ENCODE data around the gene DLG2.

GRCh38 chr11:85171648-85172257 is 455.4 kb downstream of the DLG2 start:
- no peak for TF ChIP-seq CTCF (IDR thresholded peaks at IDR 0.05; ENCODE audit: low read depth, low read length, poor library complexity, severe bottlenecking)
- TF ChIP-seq EZH2phosphoT487 (IDR thresholded peaks at IDR 0.05; ENCODE audit: borderline replicate concordance, low read length): no peak

Data from DOHH2 (cell line).